Measurements from ENCODE around the gene ELMO1.

Gene ELMO1

GRCh38 chr7:37429435-37429791 lies 19.3 kb downstream of the ELMO1 start:
- no peak for DNase-seq

- no peak for DNase-seq
Observed at GRCh38 chr7:37428681-37429434, 19.8 kb downstream of the ELMO1 start.

GRCh38 chr7:37427276-37427940 lies 21.3 kb downstream of the ELMO1 start:
- DNase-seq: no peak

GRCh38 chr7:37425498-37425897 lies 23.2 kb downstream of the ELMO1 start:
- no peak for DNase-seq

GRCh38 chr7:37424995-37425394 lies 23.7 kb downstream of the ELMO1 start:
- no peak for DNase-seq

GRCh38 chr7:37424521-37424920 lies 24.1 kb downstream of the ELMO1 start:
- DNase-seq: no peak

GRCh38 chr7:37421861-37422500 lies 26.7 kb downstream of the ELMO1 start:
- peak; percentile 1 for DNase-seq

- no peak for DNase-seq
Observed at GRCh38 chr7:37420946-37421695, 27.5 kb downstream of the ELMO1 start.

- no peak for DNase-seq
Observed at GRCh38 chr7:37419496-37419895, 29.2 kb downstream of the ELMO1 start.

GRCh38 chr7:37418381-37418780 lies 30.3 kb downstream of the ELMO1 start:
- DNase-seq: no peak

- no peak for DNase-seq
Observed at GRCh38 chr7:37417107-37417474, 31.6 kb downstream of the ELMO1 start.

GRCh38 chr7:37416378-37417106 lies 32.1 kb downstream of the ELMO1 start:
- no peak for DNase-seq

- DNase-seq: no peak
Observed at GRCh38 chr7:37415629-37416028, 33.0 kb downstream of the ELMO1 start.

GRCh38 chr7:37414352-37414983 lies 34.2 kb downstream of the ELMO1 start:
- DNase-seq: no peak

GRCh38 chr7:37411444-37412034 lies 37.1 kb downstream of the ELMO1 start:
- DNase-seq: no peak

- no peak for DNase-seq
Observed at GRCh38 chr7:37410305-37411229, 38.1 kb downstream of the ELMO1 start.

- no peak for DNase-seq
Observed at GRCh38 chr7:37409461-37409860, 39.2 kb downstream of the ELMO1 start.

- DNase-seq: no peak
Observed at GRCh38 chr7:37408291-37409228, 40.1 kb downstream of the ELMO1 start.

GRCh38 chr7:37405603-37406122 lies 43.0 kb downstream of the ELMO1 start:
- DNase-seq: no peak

Data from fibroblast of skin of scalp (primary cell).